Testis (tissue), 3 donors: ENCODE data around the gene ITGA1. TPM values are rescaled to one million over a fixed set of nuclear protein-coding genes. Genes with fewer than 3 reads are reported as not detected.

Experiments used
- DNase-seq: peaks from one replicate; pipeline ENCODE4 v3.0.0-alpha.2; 2019
- H3K27ac ChIP-seq, 2 donors: fragments of 200-600 bp; sonication (generic); one replicate each; pipeline ENCODE4 v1.5.1; 2019
- H3K27me3 ChIP-seq: fragments of 200-600 bp; sonication (generic); one replicate; pipeline ENCODE4 v1.5.1; 2019
- H3K36me3 ChIP-seq: fragments of 200-600 bp; sonication (generic); one replicate; pipeline ENCODE4 v1.5.1; 2017; ENCODE audit warnings: low read depth; ENCODE audit errors: missing control alignments
- H3K4me1 ChIP-seq: fragments of 200-600 bp; sonication (generic); one replicate; pipeline ENCODE4 v1.5.1; 2019
- H3K4me3 ChIP-seq, 2 donors: fragments of 200-600 bp; sonication (generic); one replicate each; pipeline ENCODE4 v1.5.1; 2017 to 2019
- H3K9me3 ChIP-seq: fragments of 200-600 bp; sonication (generic); one replicate; pipeline ENCODE4 v1.5.1; 2017
- CTCF ChIP-seq, 3 experiments: fragments of 450-650 bp in 2 of 3; fragments of 200-600 bp in 1 of 3; sonication (generic) in 1 of 3; IDR thresholded peaks; one replicate each; pipeline ENCODE4 v1.5.1; 2016 to 2019; ENCODE audit warnings: antibody characterized with exemption in 3 of 3, mild to moderate bottlenecking in 2 of 3, moderate library complexity in 1 of 3
- POLR2A ChIP-seq: fragments of 450-650 bp; IDR thresholded peaks from one replicate; pipeline ENCODE4 v1.6.1; 2017; ENCODE audit warnings: antibody characterized with exemption, mild to moderate bottlenecking, moderate library complexity
- WGBS, 2 donors: methylation state at CpG; one replicate each; pipeline ENCODE4 v1.1.5; 2018; 5-methylcytosine and 5-hydroxymethylcytosine counted together
- intact Hi-C: fragments of 100-400 bp; cut with DNase I; formaldehyde crosslinking; loops from one replicate; pipeline ENCODE4 v1.15.1; 2023; ENCODE audit warnings: low total_unique reads
- polyA plus RNA-seq: library from polyadenylated mRNA; stranded (reverse); fragments of 350-450 nt; fragmentation: Illumina TruSeq; extraction: RNeasy Lipid Tissue Mini Kit (QIAGEN cat#74804); gene quantifications from one replicate; pipeline ENCODE4 v1.2.3, GENCODE V29; 2014; ENCODE audit warnings: low read depth, low replicate concordance; ENCODE audit not compliant: insufficient read depth
- total RNA-seq, 2 donors: library from RNA; depleted of rRNA; stranded (reverse); fragments of >200 nt; gene quantifications; one replicate each; pipeline ENCODE4 v1.2.3, GENCODE V29; 2016

Gene ITGA1
- total and polyA plus RNA-seq, 3 donors from 2014 or later = 7.3 to 8.1 (median 7.5) TPM

GRCh38 chr5:52804387-52804791, 16.7 kb downstream of the ITGA1 start:
- no peaks in the 10 kb centered on the region for H3K36me3 ChIP-seq
- no peak for TF ChIP-seq POLR2A
- TF ChIP-seq CTCF (IDR thresholded peaks at IDR 0.05) = no peak
- intact Hi-C loops = no loop called here
- DNase-seq = no peak
- H3K4me1 ChIP-seq = peaks cover 16% of the 10 kb centered on the region
- H3K27ac ChIP-seq = no peak overlapping the region
- 69 to 76% methylated on average over 2 of the region's 2 CpGs for WGBS, 2 donors
- H3K9me3 ChIP-seq = no peaks in the 10 kb centered on the region
- no peak overlapping the region for H3K4me3 ChIP-seq
- H3K27me3 ChIP-seq = no peaks in the 10 kb centered on the region

- H3K9me3 ChIP-seq = no peaks in the 10 kb centered on the region
- no peaks in the 10 kb centered on the region for H3K27me3 ChIP-seq
- H3K4me3 ChIP-seq = no peak overlapping the region
- TF ChIP-seq POLR2A = no peak
- no peak for TF ChIP-seq CTCF (IDR thresholded peaks at IDR 0.05)
- H3K27ac ChIP-seq = no peak overlapping the region
- no peaks in the 10 kb centered on the region for H3K36me3 ChIP-seq
- DNase-seq = no peak
- intact Hi-C loops = no loop called here
- H3K4me1 ChIP-seq = peaks cover 16% of the 10 kb centered on the region
- WGBS, 2 donors = 79 to 84% methylated on average over 2 of the region's 2 CpGs
Observed at GRCh38 chr5:52804981-52805380, 17.3 kb downstream of the ITGA1 start.

GRCh38 chr5:52805615-52806014, 17.9 kb downstream of the ITGA1 start:
- Histone ChIP-seq H3K9me3 (no peaks in the 10 kb centered on the region), H3K4me3 (no peak overlapping the region), H3K27ac (no peak overlapping the region), H3K4me1 (peaks cover 16% of the 10 kb centered on the region), H3K36me3 (no peaks in the 10 kb centered on the region), H3K27me3 (no peaks in the 10 kb centered on the region)
- 84 to 86% methylated on average over 2 of the region's 2 CpGs for WGBS, 2 donors
- intact Hi-C loops = no loop called here
- DNase-seq = no peak
- TF ChIP-seq CTCF (IDR thresholded peaks at IDR 0.05) = no peak
- no peak for TF ChIP-seq POLR2A

- Histone ChIP-seq H3K36me3 (no peaks in the 10 kb centered on the region), H3K27me3 (no peaks in the 10 kb centered on the region), H3K4me3 (no peak overlapping the region), H3K4me1 (peaks cover 4% of the 10 kb centered on the region), H3K27ac (no peak overlapping the region), H3K9me3 (no peaks in the 10 kb centered on the region)
- no peak for DNase-seq
- TF ChIP-seq CTCF (IDR thresholded peaks at IDR 0.05) (no peak), POLR2A (no peak)
- intact Hi-C loops = no loop called here
Observed at GRCh38 chr5:52807037-52807436, 19.3 kb downstream of the ITGA1 start.

- DNase-seq = no peak
- no peaks in the 10 kb centered on the region for H3K9me3 ChIP-seq
- no peak overlapping the region for H3K27ac ChIP-seq
- TF ChIP-seq CTCF (IDR thresholded peaks at IDR 0.05) (no peak), POLR2A (no peak)
- no peaks in the 10 kb centered on the region for H3K27me3 ChIP-seq
- no peak overlapping the region for H3K4me3 ChIP-seq
- H3K4me1 ChIP-seq = no peaks in the 10 kb centered on the region
- intact Hi-C loops = no loop called here
- H3K36me3 ChIP-seq = no peaks in the 10 kb centered on the region
Observed at GRCh38 chr5:52807723-52808122, 20.0 kb downstream of the ITGA1 start.
